Small intestine (tissue), 7 donors: Measurements from ENCODE around the gene RBM47. TPM values are rescaled to one million over a fixed set of nuclear protein-coding genes. Genes with fewer than 3 reads are reported as not detected.

ENCODE experiments used
- DNase-seq, 2 donors: peaks; one replicate each; pipeline versions ENCODE4 v3.0.0 to v3.0.0-alpha.2; 2013
- FAIRE-seq: peaks from 2 replicates; lab custom pipeline; 2012; peaks lifted over from hg19 to GRCh38; lab: Jason Lieb, UNC
- H3K27ac ChIP-seq, 3 donors: one replicate each; pipeline ENCODE4 v1.5.1; 2013; ENCODE audit warnings: low read length in 2 of 3, mild to moderate bottlenecking in 2 of 3, control low read depth in 1 of 3, inconsistent platforms in 1 of 3, low read depth in 1 of 3, moderate library complexity in 1 of 3
- H3K27me3 ChIP-seq, 3 donors: one replicate each; pipeline ENCODE4 v1.6.1; 2013; ENCODE audit warnings: low read length in 3 of 3, inconsistent platforms in 1 of 3; ENCODE audit not compliant: control insufficient read depth in 3 of 3, insufficient read depth in 3 of 3
- H3K36me3 ChIP-seq, 3 donors: one replicate each; pipeline ENCODE4 v1.6.1; 2013; ENCODE audit warnings: low read length in 3 of 3, inconsistent platforms in 1 of 3, low read depth in 1 of 3, mild to moderate bottlenecking in 1 of 3, moderate library complexity in 1 of 3; ENCODE audit not compliant: control insufficient read depth in 3 of 3, insufficient read depth in 2 of 3
- H3K4me1 ChIP-seq, 3 donors: one replicate each; pipeline ENCODE4 v1.6.1; 2013; ENCODE audit warnings: low read length in 2 of 3, inconsistent platforms in 1 of 3, low read depth in 1 of 3, mild to moderate bottlenecking in 1 of 3, moderate library complexity in 1 of 3; ENCODE audit not compliant: control insufficient read depth in 3 of 3, insufficient read depth in 2 of 3
- H3K4me3 ChIP-seq, 3 donors: one replicate each; pipeline ENCODE4 v1.5.1; 2013; ENCODE audit warnings: low read length in 3 of 3, control low read depth in 1 of 3, inconsistent platforms in 1 of 3, low read depth in 1 of 3, mild to moderate bottlenecking in 1 of 3, moderate library complexity in 1 of 3
- H3K9me3 ChIP-seq, 2 donors: one replicate each; pipeline ENCODE4 v1.6.1; 2013; ENCODE audit warnings: low read depth in 1 of 2, low read length in 1 of 2; ENCODE audit not compliant: control insufficient read depth in 2 of 2, insufficient read depth in 1 of 2
- WGBS, 3 donors: extraction: QIAGEN DNeasy Blood & Tissue Kit; methylation state at CpG; one replicate each; pipeline ENCODE4 v1.1.7; 2013; 5-methylcytosine and 5-hydroxymethylcytosine counted together
- polyA plus RNA-seq, 4 donors: library from polyadenylated mRNA; stranded (reverse) in 3 of 4; unstranded in 1 of 4; fragments of 200-250 nt in 3 of 4; fragments of 120-200 nt in 1 of 4; gene quantifications; one replicate each; pipeline versions ENCODE4 v1.2.1 to v1.2.3, GENCODE V29; 2013
- donor health status: healthy with polysubstance abuse.
- donor health status: control.
- donor health status: control.
- donor health status: Bipolar disorder and iron deficiency.
- donor health status: healthy.

RBM47 gene
- polyA plus RNA-seq, 4 donors = 49.5 to 127 (median 106) TPM

- H3K36me3 ChIP-seq = no peaks in the 10 kb centered on the region
- peak in 1 of 2 donors; percentile 69 for DNase-seq
- H3K9me3 ChIP-seq = no peaks in the 10 kb centered on the region
- peak overlapping the region in 1 of 3 donors; percentile 81 for H3K27ac ChIP-seq
- no peak for FAIRE-seq
- H3K4me3 ChIP-seq = no peak overlapping the region
- H3K4me1 ChIP-seq = peaks cover 2 to 27% (median 7%) of the 10 kb centered on the region in 3 donors
- peaks cover 0 to 3% (median 0%) of the 10 kb centered on the region in 3 donors for H3K27me3 ChIP-seq
- WGBS, 3 donors = 89 to 93% (median 91%) methylated on average over 10 of the region's 10 CpGs
These were observed 254.6 kb downstream of the RBM47 start for GRCh38 chr4:40375095-40375494.

GRCh38 chr4:40373636-40374035 lies 256.0 kb downstream of the RBM47 start:
- Histone ChIP-seq H3K9me3 (no peaks in the 10 kb centered on the region), H3K27me3 (peaks cover 0 to 3% (median 0%) of the 10 kb centered on the region in 3 donors), H3K27ac (no peak overlapping the region), H3K36me3 (no peaks in the 10 kb centered on the region), H3K4me1 (peaks cover 2 to 37% (median 7%) of the 10 kb centered on the region in 3 donors), H3K4me3 (no peak overlapping the region)
- WGBS, 3 donors = 93 to 94% (median 94%) methylated on average over 3 of the region's 3 CpGs
- FAIRE-seq (no peak), DNase-seq (no peak)

Other genes starting within 250 kb of the RBM47 start
- gene NSUN7, start 120.1 kb upstream of the RBM47 start, polyA plus RNA-seq = 10 to 100 TPM in 1 of 4 donors, 1 to 10 TPM in 3; 1.1 to 21.7 (median 3.3) TPM